HG02763 (cell line): ENCODE measurements around the gene MMP20.

ENCODE experiments used
- ATAC-seq: cut with Tn5 transposase; IDR thresholded peaks from one replicate; pipeline ENCODE4 v1.9.1; 2021; ENCODE audit warnings: mild to moderate bottlenecking, moderate library complexity; ENCODE audit not compliant: unreplicated experiment

MMP20 gene

DNA sequence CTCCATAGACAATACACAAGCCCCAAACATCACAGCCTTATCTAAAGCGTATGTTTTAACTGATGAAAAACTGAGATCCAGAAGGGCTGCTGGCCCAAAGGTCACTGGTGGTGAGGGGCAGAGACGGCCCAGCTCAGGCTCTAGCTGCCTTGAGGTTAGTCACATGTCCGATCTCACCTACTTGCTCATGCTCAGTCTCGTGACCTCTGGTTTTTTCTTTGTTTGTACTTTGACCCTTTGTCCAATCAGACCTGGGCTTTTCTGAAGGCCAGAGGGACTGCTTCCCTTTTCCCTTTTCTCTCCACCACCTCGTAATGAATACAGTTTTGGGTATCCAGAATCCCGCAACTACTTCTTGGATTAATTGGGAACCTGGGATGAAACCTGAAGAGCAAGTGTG, 28.6 kb downstream of the MMP20 start:
- ATAC-seq: no peak

GRCh38 chr11:102592634-102593581, 32.2 kb downstream of the MMP20 start:
- no peak for ATAC-seq

GRCh38 chr11:102592131-102592530, 33.0 kb downstream of the MMP20 start:
- ATAC-seq: no peak

GRCh38 chr11:102591160-102591718, 33.9 kb downstream of the MMP20 start:
- ATAC-seq: no peak

GRCh38 chr11:102590276-102591049, 34.7 kb downstream of the MMP20 start:
- no peak for ATAC-seq

DNA sequence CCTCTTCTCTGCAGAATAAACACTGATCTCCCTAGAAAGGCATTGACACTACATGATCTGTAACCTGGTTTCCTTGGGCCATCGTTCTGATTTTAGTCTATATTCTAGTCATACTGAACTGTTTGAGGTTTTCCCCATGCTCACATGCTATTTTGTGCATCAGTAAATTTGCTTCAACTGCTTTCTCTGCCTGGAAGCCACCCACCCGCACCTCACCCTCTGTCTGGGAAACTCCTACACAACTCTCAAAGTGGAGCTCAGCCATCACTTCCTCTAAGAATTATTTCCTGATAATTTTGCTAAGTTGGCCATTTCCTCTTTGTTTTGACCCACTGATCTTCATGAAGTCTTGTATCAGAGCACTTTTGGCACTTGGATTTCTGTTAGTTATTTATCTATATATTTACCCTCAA, 36.1 kb downstream of the MMP20 start:
- ATAC-seq: peak; percentile 63

GRCh38 chr11:102587722-102588121, 37.4 kb downstream of the MMP20 start:
- ATAC-seq: no peak

DNA sequence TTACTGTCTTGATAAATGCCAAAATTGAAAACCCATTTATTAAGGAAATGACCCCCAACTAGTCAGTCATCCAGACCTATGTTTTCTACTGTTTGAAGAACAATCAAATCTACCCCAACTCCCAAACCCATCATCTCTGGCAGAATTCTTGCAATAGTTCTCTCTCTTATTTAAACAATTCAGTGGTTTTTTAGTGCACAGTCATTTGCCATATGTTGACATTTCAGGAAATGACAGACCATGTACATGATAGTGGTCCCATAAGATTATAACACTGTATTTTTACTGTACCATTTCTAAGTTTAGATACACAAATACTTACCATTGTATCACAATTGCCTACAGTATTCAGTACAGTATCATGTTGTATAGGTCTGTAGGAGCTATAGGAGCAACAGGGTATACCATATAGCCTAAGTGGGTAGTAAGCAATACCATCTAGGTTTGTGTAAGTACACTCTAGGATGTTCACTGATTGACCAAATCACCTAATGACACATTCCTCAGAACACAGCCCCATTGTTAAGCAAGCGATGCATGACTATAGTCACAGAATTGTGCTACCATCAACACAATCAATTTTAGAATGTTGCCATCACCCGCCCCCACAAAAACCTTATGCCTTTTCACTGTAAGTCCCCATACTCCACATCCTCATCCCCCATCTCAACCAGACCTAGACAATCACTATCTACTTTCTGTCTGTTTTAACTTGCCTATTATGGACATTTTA, 41.8 kb downstream of the MMP20 start:
- no peak for ATAC-seq

GRCh38 chr11:102582140-102582539, 43.0 kb downstream of the MMP20 start:
- ATAC-seq: no peak

DNA sequence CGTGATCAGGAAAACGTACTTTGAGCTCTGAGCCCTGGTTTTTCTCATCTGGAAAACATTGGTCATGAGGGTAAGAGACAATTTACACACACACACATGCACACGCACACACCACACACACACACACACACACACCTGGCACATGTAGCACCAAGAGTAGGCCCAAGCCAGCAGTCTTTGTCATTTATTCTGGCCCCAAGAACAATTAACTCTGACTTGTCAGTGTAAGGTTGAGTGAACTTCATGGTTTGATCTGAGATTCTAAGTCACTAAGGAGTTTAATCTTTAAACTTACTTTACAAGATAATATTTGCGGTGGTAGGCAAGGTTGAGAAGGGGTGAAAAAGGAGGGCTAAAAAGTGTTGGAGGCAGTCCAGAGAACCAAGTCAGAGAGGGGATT, 44.1 kb downstream of the MMP20 start:
- ATAC-seq: no peak

GRCh38 chr11:102580185-102580951, 44.8 kb downstream of the MMP20 start:
- peak; percentile 44 for ATAC-seq

DNA sequence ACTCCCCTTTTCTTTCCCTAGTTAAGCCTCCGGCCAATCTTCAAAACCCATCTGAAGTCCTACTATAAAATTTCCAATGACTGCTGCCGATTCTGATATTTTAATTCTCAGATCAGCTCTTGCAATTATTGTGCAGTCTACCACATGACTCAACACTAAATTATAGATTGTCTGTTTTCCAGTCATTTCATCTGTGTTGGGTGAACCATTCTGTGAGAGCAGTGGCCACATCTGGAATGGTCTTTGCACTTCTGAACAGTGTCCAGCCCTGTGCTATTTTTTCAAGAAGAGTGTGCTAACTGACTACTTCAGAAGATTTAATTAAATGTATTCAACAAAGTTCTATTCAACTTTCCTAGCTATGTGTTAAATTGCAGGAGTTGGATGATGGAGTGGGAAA, 47.4 kb downstream of the MMP20 start:
- ATAC-seq: no peak

DNA sequence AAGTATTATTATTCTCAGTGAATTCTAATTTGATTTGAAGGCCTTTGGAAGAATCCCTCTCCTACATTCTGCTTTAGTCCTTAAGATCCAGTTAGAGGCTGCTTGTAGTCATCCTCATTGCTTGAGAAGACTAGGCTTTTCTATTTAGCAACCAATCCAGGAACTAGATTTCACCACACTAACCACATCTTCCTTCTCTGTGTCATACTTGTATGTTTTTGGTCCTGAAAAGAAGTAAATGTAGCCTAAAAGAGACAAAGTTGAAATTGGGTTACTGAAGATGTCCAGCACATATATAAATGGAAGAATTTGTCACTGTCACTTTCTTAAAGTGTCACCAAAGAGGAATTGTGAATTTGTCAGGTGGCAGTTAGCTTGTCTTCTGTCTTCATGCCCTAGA, 48.0 kb downstream of the MMP20 start:
- ATAC-seq: peak; percentile 50

- ATAC-seq: no peak
Measured at GRCh38 chr11:102576350-102576749, 48.8 kb downstream of the MMP20 start.

GRCh38 chr11:102575012-102575411, 50.1 kb downstream of the MMP20 start:
- no peak for ATAC-seq

DNA sequence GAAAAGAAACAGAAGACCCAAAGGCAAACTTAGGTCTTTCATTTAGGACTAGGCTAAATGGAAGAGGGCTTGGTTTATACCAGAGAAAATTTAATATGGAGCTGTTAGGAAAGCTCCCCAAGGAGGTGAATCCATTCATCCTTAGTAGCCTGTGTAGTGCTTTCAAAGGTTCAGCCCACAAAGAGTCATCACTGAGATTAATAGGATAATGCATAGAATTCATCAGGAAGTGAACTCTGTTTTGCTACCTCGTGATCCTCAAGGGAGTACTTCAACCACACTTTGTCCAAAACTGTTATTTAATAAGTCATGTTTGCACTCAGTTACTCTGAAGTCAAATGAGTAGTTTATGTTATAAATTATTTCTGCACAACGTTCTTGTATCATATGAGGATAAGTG, 51.3 kb downstream of the MMP20 start:
- ATAC-seq: no peak

DNA sequence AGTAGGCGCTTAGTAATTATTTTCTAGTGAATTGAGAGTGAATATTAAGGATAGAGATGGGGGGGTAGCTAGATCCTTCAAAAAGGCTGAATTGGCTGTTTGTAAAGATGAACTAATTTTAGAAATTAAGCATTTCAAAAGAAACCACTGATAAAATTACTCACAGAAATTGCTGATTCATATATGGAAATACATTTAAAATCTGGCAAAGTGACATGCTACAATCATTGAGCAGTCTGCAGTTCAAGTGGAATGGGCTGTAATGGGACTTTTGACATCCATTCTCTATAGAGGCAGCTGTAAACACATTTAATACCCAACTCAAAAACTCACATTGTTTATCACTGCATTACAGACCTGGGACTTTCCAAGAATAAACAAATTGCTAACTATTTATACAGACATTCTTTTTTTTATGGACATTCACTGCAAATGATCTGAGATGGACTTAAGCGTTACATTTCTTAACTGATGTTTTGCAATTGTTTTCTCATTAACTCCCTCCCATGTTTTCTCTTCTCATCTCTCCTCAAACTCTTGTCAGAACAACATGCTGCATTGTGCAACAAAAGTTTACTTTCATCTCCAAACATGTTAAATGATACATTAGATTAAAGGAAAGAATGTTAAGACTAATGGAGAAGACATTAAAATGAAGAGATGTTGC, 52.4 kb downstream of the MMP20 start:
- no peak for ATAC-seq

GRCh38 chr11:102568851-102569250, 56.3 kb downstream of the MMP20 start:
- no peak for ATAC-seq

DNA sequence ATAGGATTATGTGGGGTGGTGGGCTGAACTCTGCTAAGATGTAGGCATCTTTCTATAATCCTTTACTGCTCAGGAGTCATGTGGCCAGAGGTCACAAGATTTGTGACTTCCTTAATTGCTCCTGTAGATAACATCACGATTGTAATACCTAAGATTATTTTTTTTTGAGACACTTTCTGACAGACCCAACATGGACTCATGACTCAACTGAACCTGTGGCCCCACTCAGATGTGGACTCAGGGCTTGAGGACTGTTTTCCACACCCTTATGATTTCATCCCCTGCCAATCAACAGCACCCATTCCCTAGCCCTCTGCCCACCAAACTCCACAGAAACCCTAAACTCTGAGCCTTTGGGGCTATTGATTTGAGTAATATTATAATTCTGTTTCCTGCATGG, 59.0 kb downstream of the MMP20 start:
- ATAC-seq: no peak

DNA sequence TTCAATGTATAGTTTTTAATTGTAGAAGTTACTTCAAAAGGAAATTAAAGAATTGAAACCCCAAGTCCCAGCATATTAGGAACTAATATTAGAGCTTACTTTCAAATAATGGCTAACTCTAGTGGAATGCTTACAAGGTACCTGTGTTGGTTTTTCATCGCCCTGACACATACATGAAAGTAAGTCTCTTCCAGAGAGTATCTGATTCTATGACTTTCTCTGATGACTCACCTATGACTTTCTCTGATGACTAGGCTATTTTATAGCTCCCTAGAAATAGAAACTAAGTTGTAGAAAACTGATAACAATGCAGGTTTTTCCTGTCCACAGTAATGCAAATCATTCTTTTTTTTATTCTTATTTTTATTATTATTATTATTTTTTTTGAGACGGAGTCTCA, 61.0 kb downstream of the MMP20 start:
- peak; percentile 59 for ATAC-seq
